Measurements from ENCODE around the gene MLF1.

GRCh38 chr3:158600787-158601186, 29.8 kb downstream of the MLF1 start:
- TF ChIP-seq CTCF (IDR thresholded peaks at IDR 0.05; ENCODE audit: poor library complexity) = no peak
- TF ChIP-seq EZH2 (IDR thresholded peaks at IDR 0.05; ENCODE audit: borderline replicate concordance) = no peak
- TF ChIP-seq EZH2phosphoT487 (IDR thresholded peaks at IDR 0.05; ENCODE audit: low read depth, severe bottlenecking, unreplicated experiment) = no peak
